ENCODE data around the gene AFG3L2.
"Not testable (repeated sequence)": the region's sequence is repeated elsewhere in the genome, so short reads cannot be mapped to it uniquely, and the experiment has no call there.

AFG3L2 gene

GRCh38 chr18:12397254-12397653, 20.2 kb upstream of the AFG3L2 start:
- DNase-seq (ENCODE audit: insufficient read length, low spot score), result no peak
- no peak for TF ChIP-seq CTCF (IDR thresholded peaks at IDR 0.05; ENCODE audit: insufficient read depth, missing control alignments)
- FAIRE-seq, result no peak

GRCh38 chr18:12394428-12394827, 17.4 kb upstream of the AFG3L2 start:
- DNase-seq (ENCODE audit: insufficient read length, low spot score) (no peak), FAIRE-seq (no peak)
- peak; percentile 36 for TF ChIP-seq CTCF (IDR thresholded peaks at IDR 0.05; ENCODE audit: insufficient read depth, missing control alignments)

GRCh38 chr18:12393998-12394397, 17.0 kb upstream of the AFG3L2 start:
- FAIRE-seq (no peak), DNase-seq (ENCODE audit: insufficient read length, low spot score) (no peak)
- no peak for TF ChIP-seq CTCF (IDR thresholded peaks at IDR 0.05; ENCODE audit: insufficient read depth, missing control alignments)

- DNase-seq (ENCODE audit: insufficient read length, low spot score) (no peak), FAIRE-seq (no peak)
- no peak for TF ChIP-seq CTCF (IDR thresholded peaks at IDR 0.05; ENCODE audit: insufficient read depth, missing control alignments)
Observed at GRCh38 chr18:12393510-12393909, 16.5 kb upstream of the AFG3L2 start.

- no peak for FAIRE-seq
- peak; percentile 98 for TF ChIP-seq CTCF (IDR thresholded peaks at IDR 0.05; ENCODE audit: insufficient read depth, missing control alignments)
- no peak for DNase-seq (ENCODE audit: insufficient read length, low spot score)
Observed at GRCh38 chr18:12391487-12392165, 14.6 kb upstream of the AFG3L2 start.

- no peak for FAIRE-seq
- no peak for DNase-seq (ENCODE audit: insufficient read length, low spot score)
- no peak for TF ChIP-seq CTCF (IDR thresholded peaks at IDR 0.05; ENCODE audit: insufficient read depth, missing control alignments)
Observed at GRCh38 chr18:12388442-12388841, 11.4 kb upstream of the AFG3L2 start.

- FAIRE-seq (no peak), DNase-seq (ENCODE audit: insufficient read length, low spot score) (no peak)
- no peak for TF ChIP-seq CTCF (IDR thresholded peaks at IDR 0.05; ENCODE audit: insufficient read depth, missing control alignments)
Observed at GRCh38 chr18:12384261-12384660, 7.2 kb upstream of the AFG3L2 start.

GRCh38 chr18:12383759-12384158, 6.7 kb upstream of the AFG3L2 start:
- not testable (repeated sequence) for DNase-seq (ENCODE audit: insufficient read length, low spot score); FAIRE-seq

- not testable (repeated sequence) for FAIRE-seq; DNase-seq (ENCODE audit: insufficient read length, low spot score)
Observed at GRCh38 chr18:12382221-12382814, 5.3 kb upstream of the AFG3L2 start.

GRCh38 chr18:12378198-12378558, 1.2 kb upstream of the AFG3L2 start:
- not testable (repeated sequence) for DNase-seq (ENCODE audit: insufficient read length, low spot score); FAIRE-seq

Measured in D721Med (cell line).